K562 (cell line): Measurements from ENCODE around the gene GJB2. TPM values are rescaled to one million over a fixed set of nuclear protein-coding genes. Genes with fewer than 3 reads are reported as not detected.

ENCODE experiments used
- CAMTA2 ChIP-seq: fragments of 250-450 bp; sonication (Bioruptor Pico); conservative IDR thresholded peaks from 2 replicates; pipeline ENCODE4 v1.5.1; 2022
- CBX1 ChIP-seq: sonication (generic); IDR thresholded peaks from 2 replicates; pipeline ENCODE4 v1.6.1; 2016; ENCODE audit warnings: antibody characterized with exemption, low read depth, mild to moderate bottlenecking
- ZFP1 ChIP-seq: fragments of 450-650 bp; formaldehyde crosslinking; IDR thresholded peaks from 2 replicates; pipeline ENCODE4 v1.4.0; 2020; ENCODE audit warnings: mild to moderate bottlenecking, mixed read lengths
- ZNF407 ChIP-seq: fragments of 450-650 bp; IDR thresholded peaks from 2 replicates; pipeline ENCODE4 v1.6.1; 2016; ENCODE audit warnings: low read depth
- polyA plus RNA-seq, 8 experiments: library from polyadenylated mRNA; depleted of rRNA in 4 of 8; stranded (reverse) in 5 of 8; unstranded in 3 of 8; fragments of >200 nt; fragmentation: Nextera tagmentation in 2 of 8; fragmentation: Illumina TruSeq in 1 of 8; extraction: Ambion mirVana in 2 of 8; extraction: Trizol in 1 of 8; gene quantifications; 2 replicates each; pipeline versions ENCODE4 v1.2.1 to v1.2.3, GENCODE V29; 2011 to 2014; ENCODE audit warnings: inconsistent platforms in 1 of 8, missing spikeins in 1 of 8
- total RNA-seq, 7 experiments: library from RNA; depleted of rRNA in 6 of 7; stranded (reverse); fragments of >200 nt in 6 of 7; fragmentation: Illumina TruSeq in 2 of 7; extraction: Trizol in 2 of 7; gene quantifications; 2 replicates each; pipeline versions ENCODE4 v1.2.1 to v1.2.3, GENCODE V29; 2011 to 2021; ENCODE audit warnings: low replicate concordance in 1 of 7

GJB2 gene
- total and polyA plus RNA-seq, 9 of the 15 experiments (the other 6 are each of a cell fraction or from before 2014, with no cell fraction given): not detected

GRCh38 chr13:20181188-20181587, 11.6 kb downstream of the GJB2 start (continued):
- TF ChIP-seq ZNF407: no peak
- TF ChIP-seq CAMTA2 (CRISPR knock-in tag): no peak
- TF ChIP-seq CBX1: no peak
- no peak for TF ChIP-seq ZFP1
